A204.1 (cell line): ENCODE results near the gene EHMT2.

Source experiments
- FAIRE-seq: peaks from 2 replicates; lab custom pipeline; 2012; peaks lifted over from hg19 to GRCh38; lab: Jason Lieb, UNC

EHMT2 gene

GRCh38 chr6:31888276-31889258, 8.9 kb downstream of the EHMT2 start:
- no peak for FAIRE-seq

- FAIRE-seq: no peak
Observed at GRCh38 chr6:31887173-31888007, 10.1 kb downstream of the EHMT2 start.

GRCh38 chr6:31886541-31886991, 10.9 kb downstream of the EHMT2 start:
- no peak for FAIRE-seq

- no peak for FAIRE-seq
Observed at GRCh38 chr6:31884528-31885035, 12.9 kb downstream of the EHMT2 start.

- FAIRE-seq: no peak
Observed at GRCh38 chr6:31883676-31884075, 13.8 kb downstream of the EHMT2 start.

- FAIRE-seq: no peak
Observed at GRCh38 chr6:31882344-31882743, 15.2 kb downstream of the EHMT2 start.

- FAIRE-seq: no peak
Observed at GRCh38 chr6:31881136-31881859, 16.2 kb downstream of the EHMT2 start.

- FAIRE-seq: no peak
Observed at GRCh38 chr6:31880616-31881015, 16.9 kb downstream of the EHMT2 start.

- FAIRE-seq: no peak
Observed at GRCh38 chr6:31879901-31880300, 17.6 kb downstream of the EHMT2 start.

GRCh38 chr6:31879143-31879542, 18.4 kb downstream of the EHMT2 start:
- FAIRE-seq: no peak

- FAIRE-seq: no peak
Observed at GRCh38 chr6:31878726-31879125, 18.8 kb downstream of the EHMT2 start, which contains the start of gene SLC44A4. Gene SLC44A4 (minus strand): TSS chr6:31878997. CDS start chr6:31878980, 17 bp downstream.

GRCh38 chr6:31878222-31878621, 19.3 kb downstream of the EHMT2 start:
- FAIRE-seq: no peak

GRCh38 chr6:31877651-31878161, 19.8 kb downstream of the EHMT2 start:
- no peak for FAIRE-seq

- FAIRE-seq: no peak
Observed at GRCh38 chr6:31877125-31877650, 20.3 kb downstream of the EHMT2 start.

GRCh38 chr6:31876357-31876756, 21.1 kb downstream of the EHMT2 start:
- no peak for FAIRE-seq

GRCh38 chr6:31875877-31876276, 21.6 kb downstream of the EHMT2 start:
- no peak for FAIRE-seq

GRCh38 chr6:31874836-31875572, 22.5 kb downstream of the EHMT2 start:
- no peak for FAIRE-seq

GRCh38 chr6:31874084-31874670, 23.3 kb downstream of the EHMT2 start:
- no peak for FAIRE-seq

GRCh38 chr6:31871046-31871659, 26.3 kb downstream of the EHMT2 start:
- no peak for FAIRE-seq

GRCh38 chr6:31870385-31870921, 27.0 kb downstream of the EHMT2 start:
- FAIRE-seq: no peak
